ENCODE measurements around the gene EMC8.
A peak's percentile ranks its signal among the peaks of the same experiment; 100 is the strongest.
"Not testable (repeated sequence)": the region's sequence is repeated elsewhere in the genome, so short reads cannot be mapped to it uniquely, and the experiment has no call there.

EMC8 gene

GRCh38 chr16:85835227-85835751, 35.9 kb upstream of the EMC8 start:
- no peak for DNase-seq (ENCODE audit: low read depth in 3 of 3)

GRCh38 chr16:85834741-85835140, 35.4 kb upstream of the EMC8 start:
- DNase-seq (ENCODE audit: low read depth in 3 of 3): no peak

- DNase-seq (ENCODE audit: low read depth in 3 of 3): no peak
Measured at GRCh38 chr16:85833219-85833920, 34.0 kb upstream of the EMC8 start.

- no peak for DNase-seq (ENCODE audit: low read depth in 3 of 3)
Measured at GRCh38 chr16:85832570-85833218, 33.4 kb upstream of the EMC8 start.

- no peak for DNase-seq (ENCODE audit: low read depth in 3 of 3)
Measured at GRCh38 chr16:85830821-85831220, 31.5 kb upstream of the EMC8 start.

- no peak for DNase-seq (ENCODE audit: low read depth in 3 of 3)
Measured at GRCh38 chr16:85829751-85830445, 30.6 kb upstream of the EMC8 start.

GRCh38 chr16:85829171-85829719, 29.9 kb upstream of the EMC8 start:
- DNase-seq (ENCODE audit: low read depth in 3 of 3): no peak

GRCh38 chr16:85828166-85828565, 28.8 kb upstream of the EMC8 start:
- DNase-seq (ENCODE audit: low read depth in 3 of 3): no peak

GRCh38 chr16:85826686-85827247, 27.4 kb upstream of the EMC8 start:
- no peak for DNase-seq (ENCODE audit: low read depth in 3 of 3)

- no peak for DNase-seq (ENCODE audit: low read depth in 3 of 3)
Measured at GRCh38 chr16:85825326-85825725, 26.0 kb upstream of the EMC8 start.

GRCh38 chr16:85824161-85825135, 25.1 kb upstream of the EMC8 start:
- DNase-seq (ENCODE audit: low read depth in 3 of 3): no peak

GRCh38 chr16:85823328-85823920, 24.1 kb upstream of the EMC8 start:
- DNase-seq (ENCODE audit: low read depth in 3 of 3): no peak

- no peak for DNase-seq (ENCODE audit: low read depth in 3 of 3)
Measured at GRCh38 chr16:85822145-85822544, 22.8 kb upstream of the EMC8 start.

- DNase-seq (ENCODE audit: low read depth in 3 of 3): peak; percentile 64 to 70 (median 66)
Measured at GRCh38 chr16:85821390-85822135, 22.2 kb upstream of the EMC8 start.

- no peak for DNase-seq (ENCODE audit: low read depth in 3 of 3)
Measured at GRCh38 chr16:85820604-85821372, 21.4 kb upstream of the EMC8 start.

GRCh38 chr16:85819771-85820170, 20.4 kb upstream of the EMC8 start:
- no peak for DNase-seq (ENCODE audit: low read depth in 3 of 3)

GRCh38 chr16:85819245-85819644, 19.9 kb upstream of the EMC8 start:
- DNase-seq (ENCODE audit: low read depth in 3 of 3): peak; percentile 81 to 87 (median 83)

GRCh38 chr16:85817195-85817594, 17.9 kb upstream of the EMC8 start:
- DNase-seq (ENCODE audit: low read depth in 3 of 3): not testable (repeated sequence)

- no peak for DNase-seq (ENCODE audit: low read depth in 3 of 3)
Measured at GRCh38 chr16:85816159-85816558, 16.8 kb upstream of the EMC8 start.

All from stimulated activated CD4-positive, alpha-beta T cell treated with anti-CD3 and anti-CD28 coated beads, TNF-alpha, amount 100 ng/mL, for 48 hours (primary cell).